DND-41 (cell line): Measurements from ENCODE around the gene RNF227.

Experiments
- ATAC-seq: fragments of 200-7000 bp; cut with Tn5 transposase; 3 replicates; pipeline ENCODE4 v1.9.1; 2021; ENCODE audit warnings: low read depth; ENCODE audit not compliant: insufficient read depth
- DNase-seq: peaks from one replicate; pipeline ENCODE4 v3.0.0-alpha.2; 2020
- H2AFZ ChIP-seq: 2 replicates; pipeline ENCODE4 v1.6.0; 2012; ENCODE audit warnings: low read depth, low read length
- H3K27ac ChIP-seq: 2 replicates; pipeline ENCODE4 v1.5.1; 2012; ENCODE audit warnings: low read length, inconsistent platforms
- H3K27me3 ChIP-seq: fragments of 200-600 bp; sonication (generic); 2 replicates; pipeline ENCODE4 v1.6.0; 2012; ENCODE audit warnings: low read length, mild to moderate bottlenecking, inconsistent platforms; ENCODE audit not compliant: insufficient read depth, poor library complexity
- H3K36me3 ChIP-seq: 2 replicates; pipeline ENCODE4 v1.5.1; 2012; ENCODE audit warnings: low read length, inconsistent platforms; ENCODE audit not compliant: insufficient read depth
- H3K4me1 ChIP-seq: 2 replicates; pipeline ENCODE4 v1.5.1; 2012; ENCODE audit warnings: mild to moderate bottlenecking, low read length; ENCODE audit not compliant: insufficient read depth
- H3K4me2 ChIP-seq: 2 replicates; pipeline ENCODE4 v1.6.0; 2012; ENCODE audit warnings: mild to moderate bottlenecking, moderate library complexity, low read length, inconsistent platforms; ENCODE audit not compliant: insufficient read depth
- H3K4me3 ChIP-seq, 2 experiments: fragments of 200-600 bp in 1 of 2; shearing (Covaris generic) in 1 of 2; 2 replicates each; pipeline ENCODE4 v1.5.1; 2012 to 2016; ENCODE audit warnings: inconsistent platforms in 2 of 2, low read length in 2 of 2, mild to moderate bottlenecking in 2 of 2, low read depth in 1 of 2, moderate library complexity in 1 of 2
- H3K79me2 ChIP-seq: 2 replicates; pipeline ENCODE4 v1.6.0; 2012; ENCODE audit warnings: low read length, inconsistent platforms; ENCODE audit not compliant: insufficient read depth
- H3K9ac ChIP-seq: 2 replicates; pipeline ENCODE4 v1.6.0; 2012; ENCODE audit warnings: low read depth, mild to moderate bottlenecking, inconsistent platforms, low read length, moderate library complexity
- H3K9me3 ChIP-seq: 2 replicates; pipeline ENCODE4 v1.5.1; 2012; ENCODE audit warnings: low read length, moderate library complexity, mild to moderate bottlenecking, inconsistent platforms; ENCODE audit not compliant: insufficient read depth, severe bottlenecking
- H4K20me1 ChIP-seq: 2 replicates; pipeline ENCODE4 v1.6.0; 2012; ENCODE audit warnings: low read length; ENCODE audit not compliant: insufficient read depth
- EZH2 ChIP-seq: IDR thresholded peaks from 3 replicates; pipeline ENCODE4 v1.6.1; 2012; ENCODE audit warnings: borderline replicate concordance, low read depth, mild to moderate bottlenecking, moderate library complexity, low read length, inconsistent platforms; ENCODE audit not compliant: severe bottlenecking
- TF ChIP-seq, protein P1 (sequence below): IDR thresholded peaks from 2 replicates; pipeline ENCODE4 v1.5.1; 2012; ENCODE audit warnings: borderline replicate concordance, low read length, moderate library complexity, mild to moderate bottlenecking; ENCODE audit not compliant: poor library complexity, severe bottlenecking; ENCODE audit errors: extremely low read depth

The RNF227 gene

GRCh38 chr17:7894866-7895265, 21.2 kb downstream of the RNF227 start:
- no peak for TF ChIP-seq EZH2
- TF ChIP-seq, protein P1, sequence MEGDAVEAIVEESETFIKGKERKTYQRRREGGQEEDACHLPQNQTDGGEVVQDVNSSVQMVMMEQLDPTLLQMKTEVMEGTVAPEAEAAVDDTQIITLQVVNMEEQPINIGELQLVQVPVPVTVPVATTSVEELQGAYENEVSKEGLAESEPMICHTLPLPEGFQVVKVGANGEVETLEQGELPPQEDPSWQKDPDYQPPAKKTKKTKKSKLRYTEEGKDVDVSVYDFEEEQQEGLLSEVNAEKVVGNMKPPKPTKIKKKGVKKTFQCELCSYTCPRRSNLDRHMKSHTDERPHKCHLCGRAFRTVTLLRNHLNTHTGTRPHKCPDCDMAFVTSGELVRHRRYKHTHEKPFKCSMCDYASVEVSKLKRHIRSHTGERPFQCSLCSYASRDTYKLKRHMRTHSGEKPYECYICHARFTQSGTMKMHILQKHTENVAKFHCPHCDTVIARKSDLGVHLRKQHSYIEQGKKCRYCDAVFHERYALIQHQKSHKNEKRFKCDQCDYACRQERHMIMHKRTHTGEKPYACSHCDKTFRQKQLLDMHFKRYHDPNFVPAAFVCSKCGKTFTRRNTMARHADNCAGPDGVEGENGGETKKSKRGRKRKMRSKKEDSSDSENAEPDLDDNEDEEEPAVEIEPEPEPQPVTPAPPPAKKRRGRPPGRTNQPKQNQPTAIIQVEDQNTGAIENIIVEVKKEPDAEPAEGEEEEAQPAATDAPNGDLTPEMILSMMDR, result no peak
- no peak overlapping the region for H2AFZ ChIP-seq
- H3K9me3 ChIP-seq, result no peaks in the 10 kb centered on the region
- H3K79me2 ChIP-seq, result no peaks in the 10 kb centered on the region
- H3K9ac ChIP-seq, result no peak overlapping the region
- no peaks in the 10 kb centered on the region for H3K27me3 ChIP-seq
- DNase-seq (no peak), ATAC-seq (no peak)
- H3K4me2 ChIP-seq, result no peak overlapping the region
- H3K36me3 ChIP-seq, result peaks cover 85% of the 10 kb centered on the region
- H4K20me1 ChIP-seq, result no peaks in the 10 kb centered on the region
- no peak overlapping the region for H3K4me3 ChIP-seq
- no peaks in the 10 kb centered on the region for H3K4me1 ChIP-seq
- H3K27ac ChIP-seq, result no peak overlapping the region

DNA sequence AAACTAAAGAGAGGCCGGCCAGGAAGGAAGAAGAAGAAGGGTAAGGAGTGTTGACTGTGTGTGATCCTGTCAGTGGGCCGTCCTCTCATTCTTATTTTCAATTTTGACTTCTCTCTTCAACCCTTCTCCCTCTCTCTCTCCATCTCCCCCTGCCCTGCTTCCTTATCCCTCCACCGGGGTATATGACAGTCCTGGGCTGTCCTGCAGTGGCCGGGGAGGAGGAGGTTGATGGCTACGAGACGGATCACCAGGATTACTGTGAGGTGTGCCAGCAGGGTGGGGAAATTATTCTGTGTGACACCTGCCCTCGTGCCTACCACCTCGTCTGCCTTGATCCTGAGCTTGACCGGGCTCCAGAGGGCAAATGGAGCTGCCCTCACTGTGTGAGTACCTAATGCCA, 21.9 kb downstream of the RNF227 start:
- H3K9ac ChIP-seq, result no peak overlapping the region
- ATAC-seq, result no peak
- H3K27me3 ChIP-seq, result no peaks in the 10 kb centered on the region
- H4K20me1 ChIP-seq, result no peaks in the 10 kb centered on the region
- H3K4me1 ChIP-seq, result no peaks in the 10 kb centered on the region
- H3K79me2 ChIP-seq, result peaks cover 1% of the 10 kb centered on the region; the same call in 1 of the 2 replicates
- no peak overlapping the region for H3K27ac ChIP-seq
- no peak overlapping the region for H3K4me2 ChIP-seq
- H3K36me3 ChIP-seq, result peaks cover 85% of the 10 kb centered on the region
- H3K9me3 ChIP-seq, result no peaks in the 10 kb centered on the region
- H3K4me3 ChIP-seq, result no peak overlapping the region
- DNase-seq, result no peak
- no peak for TF ChIP-seq EZH2
- TF ChIP-seq, protein P1, result no peak
- H2AFZ ChIP-seq, result no peak overlapping the region

DNA sequence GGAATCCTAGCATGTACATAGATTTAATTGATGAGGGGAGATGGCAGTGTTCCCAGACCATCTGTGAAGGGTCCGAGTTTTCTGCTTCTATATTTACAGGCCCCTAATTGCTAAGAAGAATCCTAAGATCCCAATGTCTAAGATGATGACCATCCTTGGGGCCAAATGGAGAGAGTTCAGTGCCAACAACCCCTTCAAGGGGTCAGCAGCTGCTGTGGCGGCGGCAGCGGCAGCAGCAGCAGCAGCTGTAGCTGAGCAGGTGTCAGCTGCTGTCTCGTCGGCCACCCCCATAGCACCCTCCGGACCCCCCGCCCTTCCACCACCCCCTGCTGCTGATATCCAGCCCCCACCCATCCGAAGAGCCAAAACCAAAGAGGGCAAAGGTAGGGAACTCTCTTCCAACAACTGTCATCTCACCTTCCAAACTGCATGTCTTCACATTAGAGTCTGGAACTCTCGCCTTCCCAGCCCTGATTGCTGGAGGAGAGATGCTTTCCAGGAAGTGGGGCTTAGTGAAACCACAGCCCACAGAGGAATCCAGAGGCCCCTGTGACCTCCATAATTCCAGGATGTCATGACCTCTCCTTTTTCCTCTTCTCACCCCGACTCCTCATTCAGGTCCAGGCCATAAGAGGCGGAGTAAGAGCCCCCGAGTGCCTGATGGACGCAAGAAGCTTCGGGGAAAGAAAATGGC, 22.8 kb downstream of the RNF227 start:
- Histone ChIP-seq H3K9me3 (no peaks in the 10 kb centered on the region), H3K9ac (no peak overlapping the region), H3K79me2 (peaks cover 10% of the 10 kb centered on the region), H3K27me3 (no peaks in the 10 kb centered on the region), H4K20me1 (peaks cover 8% of the 10 kb centered on the region), H3K27ac (no peak overlapping the region), H3K36me3 (peaks cover 80% of the 10 kb centered on the region), H3K4me3 (no peak overlapping the region), H3K4me2 (no peak overlapping the region), H3K4me1 (peaks cover 3% of the 10 kb centered on the region), H2AFZ (no peak overlapping the region)
- DNase-seq (no peak), ATAC-seq (no peak)
- TF ChIP-seq, protein P1, result no peak
- no peak for TF ChIP-seq EZH2
